ENCODE data around the gene UAP1L1. TPM values are rescaled to one million over a fixed set of nuclear protein-coding genes. Genes with fewer than 3 reads are reported as not detected.
A peak's percentile ranks its signal among the peaks of the same experiment; 100 is the strongest.

UAP1L1 gene
- total and polyA plus RNA-seq, 8 donors, result 5.2 to 14.4 (median 6.2) TPM

DNA sequence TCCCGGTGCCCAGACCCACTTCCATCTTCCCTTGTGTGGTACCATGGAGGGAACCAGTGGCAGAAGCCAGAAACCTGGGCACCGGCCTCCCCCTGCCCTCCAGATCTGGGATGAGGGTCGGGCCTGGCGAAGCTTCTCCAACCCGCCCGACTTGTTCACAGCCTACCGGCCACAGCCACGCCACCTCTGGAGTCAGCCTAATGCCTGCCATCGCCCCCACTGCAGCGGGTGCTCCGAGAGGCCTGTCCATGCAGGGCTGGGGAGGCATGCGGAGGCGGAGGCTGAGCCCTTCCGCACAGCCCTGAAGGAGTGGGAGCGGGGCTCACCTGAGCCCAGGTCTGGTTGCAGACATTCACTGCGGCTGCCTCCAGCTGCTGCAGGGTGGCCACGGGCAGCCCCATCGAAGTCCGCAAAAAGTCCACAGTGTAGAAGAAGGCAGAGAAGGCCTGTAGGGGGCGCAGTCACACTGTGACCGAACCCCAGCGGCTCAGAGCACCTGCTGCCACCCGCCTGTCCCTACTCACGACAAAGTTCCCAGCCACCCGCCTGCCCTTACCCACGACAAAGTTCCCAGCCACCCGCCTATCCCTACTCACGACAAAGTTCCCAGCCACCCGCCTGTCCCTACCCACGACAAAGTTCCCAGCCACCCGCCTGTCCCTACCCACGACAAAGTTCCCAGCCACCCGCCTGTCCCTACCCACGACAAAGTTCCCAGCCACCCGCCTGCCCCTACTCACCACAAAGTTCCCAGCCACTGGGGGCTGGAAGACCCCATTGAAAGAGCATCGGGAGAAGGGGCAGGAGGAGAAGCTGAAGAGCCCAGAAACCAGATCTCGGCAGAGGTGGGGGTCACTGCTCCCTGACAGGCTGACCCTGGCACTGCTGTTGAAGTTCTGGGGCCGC, 27.5 kb upstream of the UAP1L1 start:
- H3K36me3 ChIP-seq, result no peaks in the 10 kb centered on the region
- DNase-seq, result peak; percentile 63 to 90 (median 80)
- H3K9me3 ChIP-seq, result no peaks in the 10 kb centered on the region
- H3K27ac ChIP-seq, result no peak overlapping the region
- H3K4me3 ChIP-seq, result no peak overlapping the region
- peaks cover 0 to 7% (median 0%) of the 10 kb centered on the region in 4 donors for H3K27me3 ChIP-seq
- H3K4me1 ChIP-seq, result peaks cover 7 to 20% (median 16%) of the 10 kb centered on the region in 3 donors
- FAIRE-seq, result no peak
- intact Hi-C loops (cut with DNase I), result loop anchor here in 1 of 3 donors (2.0 kb wide), 1 partner anchor 15 kb away; no protein-coding TSS in a partner anchor
- peak; percentile 29 to 46 (median 39) for ATAC-seq
- TF ChIP-seq CTCF (IDR thresholded peaks at IDR 0.05), result peak; percentile 57 to 61 (median 57)
- WGBS, 2 donors, result 32 to 35% methylated on average over 38 of the region's 38 CpGs

GRCh38 chr9:137050570-137050969, 26.7 kb upstream of the UAP1L1 start:
- Histone ChIP-seq H3K36me3 (no peaks in the 10 kb centered on the region), H3K9me3 (no peaks in the 10 kb centered on the region), H3K27me3 (peaks cover 0 to 7% (median 0%) of the 10 kb centered on the region in 4 donors), H3K4me1 (peaks cover 14 to 22% (median 19%) of the 10 kb centered on the region in 3 donors), H3K4me3 (no peak overlapping the region), H3K27ac (no peak overlapping the region)
- no peak for TF ChIP-seq CTCF (IDR thresholded peaks at IDR 0.05)
- ATAC-seq (no peak), FAIRE-seq (no peak), DNase-seq (no peak)
- intact Hi-C loops (cut with DNase I), result no loop called here
- 82 to 87% methylated on average over 5 of the region's 5 CpGs for WGBS, 2 donors

- H3K4me1 ChIP-seq, result peaks cover 19 to 27% (median 23%) of the 10 kb centered on the region in 3 donors
- FAIRE-seq (no peak), ATAC-seq (no peak), DNase-seq (peak in 3 of 6 donors; percentile 40 to 66 (median 50))
- no peaks in the 10 kb centered on the region for H3K36me3 ChIP-seq
- TF ChIP-seq CTCF (IDR thresholded peaks at IDR 0.05), result no peak
- 93% methylated on average over 13 to 17 of the region's 17 CpGs for WGBS, 2 donors
- H3K4me3 ChIP-seq, result no peak overlapping the region
- intact Hi-C loops (cut with DNase I), result no loop called here
- H3K27me3 ChIP-seq, result peaks cover 0 to 7% (median 0%) of the 10 kb centered on the region in 4 donors
- no peaks in the 10 kb centered on the region for H3K9me3 ChIP-seq
- H3K27ac ChIP-seq, result no peak overlapping the region
Measured at GRCh38 chr9:137051145-137051724, 26.1 kb upstream of the UAP1L1 start.

- no peak for TF ChIP-seq CTCF (IDR thresholded peaks at IDR 0.05)
- Histone ChIP-seq H3K36me3 (no peaks in the 10 kb centered on the region), H3K4me3 (no peak overlapping the region), H3K9me3 (no peaks in the 10 kb centered on the region), H3K4me1 (peaks cover 19 to 28% (median 20%) of the 10 kb centered on the region in 3 donors), H3K27me3 (peaks cover 0 to 7% (median 0%) of the 10 kb centered on the region in 4 donors), H3K27ac (no peak overlapping the region)
- DNase-seq, result no peak
- WGBS, 2 donors, result 67 to 84% methylated on average over 8 of the region's 8 CpGs
- no peak for FAIRE-seq
- intact Hi-C loops (cut with DNase I), result no loop called here
- no peak for ATAC-seq
Measured at GRCh38 chr9:137052293-137052692, 25.0 kb upstream of the UAP1L1 start.

Data from pancreas (tissue), 10 donors.